ENCODE results near the gene SCLT1.

The SCLT1 gene

GRCh38 chr4:128847082-128847724 lies 246.1 kb downstream of the SCLT1 start:
- Histone ChIP-seq H3K4me1 (ENCODE audit: low read length) (no peaks in the 10 kb centered on the region), H3K79me2 (ENCODE audit: low read length) (peaks cover 17% of the 10 kb centered on the region; the same call in 1 of the 2 replicates), H4K20me1 (ENCODE audit: insufficient read depth, low read length) (no peaks in the 10 kb centered on the region), H3K36me3 (replicated peaks; ENCODE audit: low read depth, low read length) (peaks cover 70% of the 10 kb centered on the region), H3K9ac (ENCODE audit: low read length) (no peak overlapping the region), H3K4me2 (ENCODE audit: low read length) (no peak overlapping the region), H3K27ac (ENCODE audit: low read length) (no peak overlapping the region), H3K9me3 (ENCODE audit: insufficient read depth, low read length) (no peaks in the 10 kb centered on the region), H3K27me3 (ENCODE audit: low read depth, low read length) (no peaks in the 10 kb centered on the region), H2AFZ (ENCODE audit: low read depth, low read length) (no peak overlapping the region), H3K4me3 (ENCODE audit: low read length) (no peak overlapping the region)
- TF ChIP-seq EZH2phosphoT487 (IDR thresholded peaks at IDR 0.05; ENCODE audit: low read depth): no peak
- TF ChIP-seq, protein P1, sequence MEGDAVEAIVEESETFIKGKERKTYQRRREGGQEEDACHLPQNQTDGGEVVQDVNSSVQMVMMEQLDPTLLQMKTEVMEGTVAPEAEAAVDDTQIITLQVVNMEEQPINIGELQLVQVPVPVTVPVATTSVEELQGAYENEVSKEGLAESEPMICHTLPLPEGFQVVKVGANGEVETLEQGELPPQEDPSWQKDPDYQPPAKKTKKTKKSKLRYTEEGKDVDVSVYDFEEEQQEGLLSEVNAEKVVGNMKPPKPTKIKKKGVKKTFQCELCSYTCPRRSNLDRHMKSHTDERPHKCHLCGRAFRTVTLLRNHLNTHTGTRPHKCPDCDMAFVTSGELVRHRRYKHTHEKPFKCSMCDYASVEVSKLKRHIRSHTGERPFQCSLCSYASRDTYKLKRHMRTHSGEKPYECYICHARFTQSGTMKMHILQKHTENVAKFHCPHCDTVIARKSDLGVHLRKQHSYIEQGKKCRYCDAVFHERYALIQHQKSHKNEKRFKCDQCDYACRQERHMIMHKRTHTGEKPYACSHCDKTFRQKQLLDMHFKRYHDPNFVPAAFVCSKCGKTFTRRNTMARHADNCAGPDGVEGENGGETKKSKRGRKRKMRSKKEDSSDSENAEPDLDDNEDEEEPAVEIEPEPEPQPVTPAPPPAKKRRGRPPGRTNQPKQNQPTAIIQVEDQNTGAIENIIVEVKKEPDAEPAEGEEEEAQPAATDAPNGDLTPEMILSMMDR (IDR thresholded peaks at IDR 0.05; ENCODE audit: low read depth, low read length): no peak

DNA sequence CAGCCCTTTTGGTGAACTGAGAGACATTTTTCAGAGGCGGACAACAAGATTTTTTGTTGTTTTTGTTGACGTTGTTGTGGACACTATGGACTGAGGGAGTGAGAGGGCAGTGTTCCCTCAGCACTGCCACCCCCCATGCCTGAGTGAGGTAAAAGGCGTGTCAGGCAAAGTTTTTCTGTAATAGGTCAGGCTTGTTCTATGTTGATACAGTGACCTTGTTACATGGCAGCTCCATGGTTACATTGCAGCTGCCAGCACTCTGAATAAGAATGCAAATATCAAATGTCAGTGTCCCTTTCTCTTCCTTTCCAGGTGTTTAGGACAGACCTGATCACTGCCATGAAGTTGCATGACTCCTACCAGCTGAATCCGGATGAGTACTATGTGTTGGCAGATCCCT lies 247.3 kb downstream of the SCLT1 start:
- TF ChIP-seq, protein P1 (IDR thresholded peaks at IDR 0.05; ENCODE audit: low read depth, low read length): no peak
- TF ChIP-seq EZH2phosphoT487 (IDR thresholded peaks at IDR 0.05; ENCODE audit: low read depth): no peak
- H3K4me3 ChIP-seq (ENCODE audit: low read length): no peak overlapping the region
- H3K9ac ChIP-seq (ENCODE audit: low read length): no peak overlapping the region
- peaks cover 28% of the 10 kb centered on the region for H3K79me2 ChIP-seq (ENCODE audit: low read length)
- H4K20me1 ChIP-seq (ENCODE audit: insufficient read depth, low read length): peaks cover 8% of the 10 kb centered on the region; the same call in 1 of the 2 replicates
- H3K9me3 ChIP-seq (ENCODE audit: insufficient read depth, low read length): no peaks in the 10 kb centered on the region
- peaks cover 62% of the 10 kb centered on the region for H3K36me3 ChIP-seq (replicated peaks; ENCODE audit: low read depth, low read length)
- no peaks in the 10 kb centered on the region for H3K4me1 ChIP-seq (ENCODE audit: low read length)
- H2AFZ ChIP-seq (ENCODE audit: low read depth, low read length): no peak overlapping the region
- H3K27ac ChIP-seq (ENCODE audit: low read length): no peak overlapping the region
- H3K27me3 ChIP-seq (ENCODE audit: low read depth, low read length): no peaks in the 10 kb centered on the region
- no peak overlapping the region for H3K4me2 ChIP-seq (ENCODE audit: low read length)

GRCh38 chr4:128844931-128845330 lies 248.4 kb downstream of the SCLT1 start:
- Histone ChIP-seq H3K9me3 (ENCODE audit: insufficient read depth, low read length) (no peaks in the 10 kb centered on the region), H3K79me2 (ENCODE audit: low read length) (peaks cover 39% of the 10 kb centered on the region), H2AFZ (ENCODE audit: low read depth, low read length) (no peak overlapping the region), H3K27me3 (ENCODE audit: low read depth, low read length) (no peaks in the 10 kb centered on the region), H3K4me3 (ENCODE audit: low read length) (no peak overlapping the region), H3K4me1 (ENCODE audit: low read length) (no peaks in the 10 kb centered on the region), H3K9ac (ENCODE audit: low read length) (no peak overlapping the region), H4K20me1 (ENCODE audit: insufficient read depth, low read length) (peaks cover 18% of the 10 kb centered on the region), H3K4me2 (ENCODE audit: low read length) (no peak overlapping the region), H3K36me3 (replicated peaks; ENCODE audit: low read depth, low read length) (peaks cover 60% of the 10 kb centered on the region), H3K27ac (ENCODE audit: low read length) (no peak overlapping the region)
- TF ChIP-seq EZH2phosphoT487 (IDR thresholded peaks at IDR 0.05; ENCODE audit: low read depth): no peak
- TF ChIP-seq, protein P1 (IDR thresholded peaks at IDR 0.05; ENCODE audit: low read depth, low read length): no peak

DNA sequence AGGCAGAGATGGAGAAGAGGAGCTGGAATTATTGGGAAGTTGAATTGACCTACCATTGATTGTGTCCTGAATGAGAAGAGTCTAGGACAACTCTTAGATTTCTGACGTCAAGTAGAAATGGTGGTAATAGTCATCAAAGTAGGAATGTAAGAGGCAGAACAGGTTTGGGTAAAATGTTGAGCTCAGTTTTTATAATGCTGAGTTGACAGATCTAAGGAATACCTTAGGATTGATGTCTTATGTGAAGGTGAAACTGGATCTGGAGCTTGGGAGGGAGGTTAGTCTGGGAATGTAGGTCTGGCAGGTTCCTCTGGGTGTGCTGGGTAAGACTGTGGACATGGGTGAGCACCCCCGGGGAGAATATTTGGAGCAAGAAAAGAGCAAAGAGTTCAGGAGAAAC lies 251.9 kb downstream of the SCLT1 start:
- Histone ChIP-seq H3K36me3 (replicated peaks; ENCODE audit: low read depth, low read length) (peaks cover 45% of the 10 kb centered on the region), H3K27me3 (ENCODE audit: low read depth, low read length) (no peaks in the 10 kb centered on the region), H3K4me1 (ENCODE audit: low read length) (no peaks in the 10 kb centered on the region), H3K4me2 (ENCODE audit: low read length) (no peak overlapping the region), H3K79me2 (ENCODE audit: low read length) (peaks cover 74% of the 10 kb centered on the region), H3K9me3 (ENCODE audit: insufficient read depth, low read length) (no peaks in the 10 kb centered on the region), H3K27ac (ENCODE audit: low read length) (no peak overlapping the region), H3K4me3 (ENCODE audit: low read length) (no peak overlapping the region), H3K9ac (ENCODE audit: low read length) (no peak overlapping the region), H2AFZ (ENCODE audit: low read depth, low read length) (no peak overlapping the region), H4K20me1 (ENCODE audit: insufficient read depth, low read length) (peaks cover 38% of the 10 kb centered on the region)
- TF ChIP-seq EZH2phosphoT487 (IDR thresholded peaks at IDR 0.05; ENCODE audit: low read depth): no peak
- TF ChIP-seq, protein P1 (IDR thresholded peaks at IDR 0.05; ENCODE audit: low read depth, low read length): no peak

Measured in OCI-LY3 (cell line).